SK-N-SH (cell line): ENCODE results near the gene TRPM8.

Experiments used
- CHD2 ChIP-seq: fragments of 150-350 bp; IDR thresholded peaks from 2 replicates; pipeline ENCODE4 v1.6.1; 2018; ENCODE audit warnings: low read length; ENCODE audit not compliant: partially characterized antibody
- EP300 ChIP-seq, 2 experiments: IDR thresholded peaks; 2 replicates each; pipeline versions ENCODE4 v1.4.0 to v1.6.1; 2012; ENCODE audit warnings: borderline replicate concordance in 1 of 2, low read depth in 1 of 2, low read length in 1 of 2
- FOXM1 ChIP-seq: IDR thresholded peaks from 2 replicates; pipeline ENCODE4 v1.4.0; 2012; ENCODE audit warnings: low read depth, mild to moderate bottlenecking
- NRF1 ChIP-seq: IDR thresholded peaks from 2 replicates; pipeline ENCODE4 v1.6.1; 2012; ENCODE audit warnings: low read depth, mild to moderate bottlenecking, low read length
- SMC3 ChIP-seq: IDR thresholded peaks from 2 replicates; pipeline ENCODE4 v1.6.1; 2012; ENCODE audit warnings: low read depth, low read length, improper control_type of control experiment
- TEAD4 ChIP-seq: IDR thresholded peaks from 2 replicates; pipeline ENCODE4 v1.4.0; 2012; ENCODE audit warnings: mild to moderate bottlenecking, borderline replicate concordance; ENCODE audit not compliant: insufficient read depth
- TF ChIP-seq, protein P1 (sequence below): fragments of 200-600 bp; sonication (generic); IDR thresholded peaks from 2 replicates; pipeline ENCODE4 v1.6.1; 2017; ENCODE audit warnings: antibody characterized with exemption, mild to moderate bottlenecking, moderate library complexity
- TF ChIP-seq, protein P2 (sequence below): IDR thresholded peaks from 2 replicates; pipeline ENCODE4 v1.6.1; 2012; ENCODE audit warnings: mild to moderate bottlenecking, low read depth, low read length, moderate library complexity

DNA sequence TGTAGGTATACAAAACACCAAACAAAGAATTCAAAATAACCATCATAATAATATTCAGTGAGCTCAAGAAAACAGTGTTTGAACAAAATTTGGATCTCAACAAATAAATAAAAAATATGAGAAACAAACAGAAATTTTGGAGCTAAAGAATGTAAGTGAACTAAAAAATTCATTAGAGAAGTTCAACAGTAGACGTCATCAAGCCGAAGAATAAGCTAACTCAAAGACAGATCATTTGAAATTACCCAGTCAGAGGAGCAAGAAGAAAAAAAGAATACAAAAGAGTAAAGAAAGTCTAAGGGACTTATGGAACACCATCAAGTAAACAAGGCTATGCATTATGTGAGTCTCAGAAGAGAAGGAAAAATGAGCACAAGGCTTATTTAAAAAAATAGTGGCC is 116.7 kb downstream of the TRPM8 start:
- TF ChIP-seq SMC3 = no peak
- TF ChIP-seq, protein P1, sequence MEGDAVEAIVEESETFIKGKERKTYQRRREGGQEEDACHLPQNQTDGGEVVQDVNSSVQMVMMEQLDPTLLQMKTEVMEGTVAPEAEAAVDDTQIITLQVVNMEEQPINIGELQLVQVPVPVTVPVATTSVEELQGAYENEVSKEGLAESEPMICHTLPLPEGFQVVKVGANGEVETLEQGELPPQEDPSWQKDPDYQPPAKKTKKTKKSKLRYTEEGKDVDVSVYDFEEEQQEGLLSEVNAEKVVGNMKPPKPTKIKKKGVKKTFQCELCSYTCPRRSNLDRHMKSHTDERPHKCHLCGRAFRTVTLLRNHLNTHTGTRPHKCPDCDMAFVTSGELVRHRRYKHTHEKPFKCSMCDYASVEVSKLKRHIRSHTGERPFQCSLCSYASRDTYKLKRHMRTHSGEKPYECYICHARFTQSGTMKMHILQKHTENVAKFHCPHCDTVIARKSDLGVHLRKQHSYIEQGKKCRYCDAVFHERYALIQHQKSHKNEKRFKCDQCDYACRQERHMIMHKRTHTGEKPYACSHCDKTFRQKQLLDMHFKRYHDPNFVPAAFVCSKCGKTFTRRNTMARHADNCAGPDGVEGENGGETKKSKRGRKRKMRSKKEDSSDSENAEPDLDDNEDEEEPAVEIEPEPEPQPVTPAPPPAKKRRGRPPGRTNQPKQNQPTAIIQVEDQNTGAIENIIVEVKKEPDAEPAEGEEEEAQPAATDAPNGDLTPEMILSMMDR = no peak
- no peak for TF ChIP-seq NRF1
- TF ChIP-seq EP300 (IDR thresholded peaks at IDR 0.05; ENCODE audit: borderline replicate concordance in 1 of 2, low read depth in 1 of 2, low read length in 1 of 2) = no peak
- TF ChIP-seq TEAD4 = no peak
- TF ChIP-seq FOXM1 = no peak
- no peak for TF ChIP-seq CHD2
- TF ChIP-seq, protein P2, sequence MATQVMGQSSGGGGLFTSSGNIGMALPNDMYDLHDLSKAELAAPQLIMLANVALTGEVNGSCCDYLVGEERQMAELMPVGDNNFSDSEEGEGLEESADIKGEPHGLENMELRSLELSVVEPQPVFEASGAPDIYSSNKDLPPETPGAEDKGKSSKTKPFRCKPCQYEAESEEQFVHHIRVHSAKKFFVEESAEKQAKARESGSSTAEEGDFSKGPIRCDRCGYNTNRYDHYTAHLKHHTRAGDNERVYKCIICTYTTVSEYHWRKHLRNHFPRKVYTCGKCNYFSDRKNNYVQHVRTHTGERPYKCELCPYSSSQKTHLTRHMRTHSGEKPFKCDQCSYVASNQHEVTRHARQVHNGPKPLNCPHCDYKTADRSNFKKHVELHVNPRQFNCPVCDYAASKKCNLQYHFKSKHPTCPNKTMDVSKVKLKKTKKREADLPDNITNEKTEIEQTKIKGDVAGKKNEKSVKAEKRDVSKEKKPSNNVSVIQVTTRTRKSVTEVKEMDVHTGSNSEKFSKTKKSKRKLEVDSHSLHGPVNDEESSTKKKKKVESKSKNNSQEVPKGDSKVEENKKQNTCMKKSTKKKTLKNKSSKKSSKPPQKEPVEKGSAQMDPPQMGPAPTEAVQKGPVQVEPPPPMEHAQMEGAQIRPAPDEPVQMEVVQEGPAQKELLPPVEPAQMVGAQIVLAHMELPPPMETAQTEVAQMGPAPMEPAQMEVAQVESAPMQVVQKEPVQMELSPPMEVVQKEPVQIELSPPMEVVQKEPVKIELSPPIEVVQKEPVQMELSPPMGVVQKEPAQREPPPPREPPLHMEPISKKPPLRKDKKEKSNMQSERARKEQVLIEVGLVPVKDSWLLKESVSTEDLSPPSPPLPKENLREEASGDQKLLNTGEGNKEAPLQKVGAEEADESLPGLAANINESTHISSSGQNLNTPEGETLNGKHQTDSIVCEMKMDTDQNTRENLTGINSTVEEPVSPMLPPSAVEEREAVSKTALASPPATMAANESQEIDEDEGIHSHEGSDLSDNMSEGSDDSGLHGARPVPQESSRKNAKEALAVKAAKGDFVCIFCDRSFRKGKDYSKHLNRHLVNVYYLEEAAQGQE = no peak
